Myocyte (in vitro differentiated cells): ENCODE measurements around the gene MSS51. TPM values are rescaled to one million over a fixed set of nuclear protein-coding genes. Genes with fewer than 3 reads are reported as not detected.
"Not testable (repeated sequence)": the region's sequence is repeated elsewhere in the genome, so short reads cannot be mapped to it uniquely, and the experiment has no call there.

ENCODE experiments used
- DNase-seq: peaks from one replicate; pipeline ENCODE4 v3.0.0-alpha.2; 2012; ENCODE audit warnings: low read depth
- total RNA-seq: library from RNA; depleted of rRNA; stranded (reverse); fragments of >200 nt; gene quantifications from 2 replicates; pipeline ENCODE4 v1.2.3, GENCODE V29; 2014

Gene MSS51
- total RNA-seq, 1 donor from 2014 or later = 6.6 TPM

DNA sequence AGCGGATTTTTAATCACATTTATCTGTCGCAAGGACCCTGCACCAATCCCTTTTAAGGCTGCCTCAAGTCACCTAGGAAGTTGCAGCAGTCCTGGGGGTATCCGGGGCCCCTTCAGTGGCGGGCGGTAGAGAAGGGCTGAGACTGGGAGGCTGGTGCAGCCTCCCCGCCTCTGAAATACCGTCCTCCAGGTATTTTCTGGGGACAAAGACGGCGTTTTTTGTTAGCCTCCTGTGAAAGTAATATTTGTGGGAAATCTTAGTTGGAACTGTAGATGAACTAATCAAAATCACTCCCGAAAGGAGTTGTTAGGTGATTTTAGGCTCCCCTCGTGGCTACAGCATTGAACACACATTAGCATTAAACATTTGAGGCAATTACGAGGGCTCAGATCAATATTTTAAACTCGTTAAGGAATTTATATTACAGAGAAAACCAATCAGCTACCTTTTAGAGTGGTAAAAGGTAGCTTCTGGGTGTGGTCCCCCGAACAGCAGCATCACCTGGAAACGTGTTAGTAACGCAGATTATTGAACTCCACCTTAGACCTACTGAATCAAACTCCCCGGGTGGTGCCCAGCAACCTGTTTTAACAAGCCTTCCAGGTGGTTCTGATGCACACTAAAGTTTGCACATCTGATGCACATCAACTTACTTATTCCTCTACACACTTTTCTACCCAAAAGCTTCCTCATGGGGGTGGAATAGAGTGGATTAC is 19.0 kb downstream of the MSS51 start:
- no peak for DNase-seq

DNA sequence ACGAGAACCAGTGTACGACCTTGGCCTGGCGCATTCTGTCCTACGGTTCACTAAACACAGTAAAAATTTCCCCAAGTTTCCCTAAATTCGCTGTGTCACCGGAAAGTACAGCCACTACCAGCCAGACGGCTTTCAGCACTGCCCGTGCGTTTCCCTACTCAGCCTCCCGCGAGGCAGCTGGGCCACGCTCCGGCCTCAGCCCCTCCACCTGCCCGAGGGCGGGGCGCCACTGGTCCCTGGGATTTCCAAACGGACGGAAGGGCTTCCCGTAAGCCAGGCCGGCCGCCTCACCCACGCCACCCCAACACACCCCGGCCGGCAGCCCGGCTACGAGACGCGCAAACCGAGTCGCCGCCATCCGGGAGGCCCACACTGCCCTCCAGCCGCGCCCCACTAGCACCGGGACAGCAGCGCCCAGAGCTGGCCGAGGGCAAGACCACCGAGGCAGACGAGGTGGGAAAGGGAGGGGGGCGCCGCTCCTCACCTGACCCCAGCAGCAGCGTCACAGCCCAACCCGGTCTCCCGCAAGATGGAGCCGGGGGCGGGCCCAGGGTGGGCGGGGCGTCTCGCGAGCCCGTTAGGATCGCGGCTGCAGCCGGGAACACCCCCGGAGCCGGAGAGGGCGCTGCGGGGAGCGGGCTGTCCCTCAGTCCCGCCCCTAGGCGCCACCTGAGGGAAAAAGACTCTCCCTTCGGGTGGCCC is 19.7 kb downstream of the MSS51 start, which contains the start of gene ANXA7:
Gene ANXA7, minus strand, starts transcription at position 531 of the 702 bp plus-strand sequence. CDS start 13,202 bp downstream, outside the sequence.
- DNase-seq = peak; percentile 90

DNA sequence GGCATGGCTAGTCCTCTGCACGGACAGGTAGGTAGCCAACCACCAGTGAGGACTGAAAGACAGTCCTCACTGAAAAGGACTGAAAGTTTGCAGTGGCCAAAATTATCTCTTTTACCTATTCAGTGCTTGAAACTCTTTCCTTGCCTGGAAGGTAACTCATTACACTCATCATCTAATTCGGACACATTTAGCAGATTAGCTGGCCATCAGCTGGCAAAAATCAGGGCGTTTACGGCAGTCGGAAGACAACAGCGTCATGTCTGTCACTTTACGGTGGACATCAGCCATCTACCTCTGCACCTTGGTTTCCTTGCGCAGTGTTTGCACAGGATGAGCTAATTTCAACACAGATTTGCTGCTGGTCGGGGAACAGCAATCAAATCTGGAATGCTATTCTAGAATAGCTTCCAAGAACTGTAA is 20.2 kb downstream of the MSS51 start:
- DNase-seq = peak; percentile 61

DNA sequence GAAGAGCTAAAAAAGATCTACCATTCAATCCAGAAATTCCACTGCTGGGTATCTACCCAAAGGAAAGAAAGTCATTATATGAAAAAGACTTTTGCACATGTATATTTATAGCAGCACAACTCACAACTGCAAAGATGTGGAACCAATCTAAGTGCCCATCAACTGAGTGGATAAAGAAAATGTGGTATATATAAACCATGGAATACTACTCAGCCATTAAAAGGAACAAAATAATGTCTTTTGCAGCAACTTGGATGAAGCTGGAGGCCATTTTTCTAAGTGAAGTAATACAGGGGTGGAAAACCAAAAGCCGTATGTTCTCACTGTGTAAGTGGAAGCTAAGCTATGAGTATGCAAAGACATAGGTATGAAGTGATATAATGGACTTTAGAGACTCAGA is 22.5 kb downstream of the MSS51 start:
- no peak for DNase-seq

DNA sequence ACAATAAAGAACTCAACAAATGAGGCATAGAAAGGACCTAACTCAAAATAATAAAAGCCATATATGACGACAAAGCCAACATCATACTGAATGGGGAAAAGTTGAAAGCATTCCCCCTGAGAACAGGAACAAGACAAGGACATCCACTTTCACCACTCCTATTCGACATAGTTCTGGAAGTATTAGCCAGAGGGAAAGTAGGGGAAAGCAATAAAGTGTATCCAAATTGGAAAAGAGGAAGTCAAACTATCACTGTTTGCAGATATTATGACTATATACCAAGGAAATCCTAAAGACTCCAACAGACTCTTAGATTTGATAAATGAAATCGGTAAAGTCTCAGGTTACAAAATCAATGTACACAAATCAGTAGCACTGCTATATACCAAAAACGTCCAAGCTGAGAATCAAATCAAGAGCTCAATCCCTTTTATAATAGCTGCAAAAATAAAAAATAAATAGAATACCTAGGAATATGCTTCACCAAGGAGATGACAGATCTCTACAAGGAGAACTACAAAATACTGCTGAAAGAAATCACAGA is 24.3 kb downstream of the MSS51 start:
- no peak for DNase-seq

DNA sequence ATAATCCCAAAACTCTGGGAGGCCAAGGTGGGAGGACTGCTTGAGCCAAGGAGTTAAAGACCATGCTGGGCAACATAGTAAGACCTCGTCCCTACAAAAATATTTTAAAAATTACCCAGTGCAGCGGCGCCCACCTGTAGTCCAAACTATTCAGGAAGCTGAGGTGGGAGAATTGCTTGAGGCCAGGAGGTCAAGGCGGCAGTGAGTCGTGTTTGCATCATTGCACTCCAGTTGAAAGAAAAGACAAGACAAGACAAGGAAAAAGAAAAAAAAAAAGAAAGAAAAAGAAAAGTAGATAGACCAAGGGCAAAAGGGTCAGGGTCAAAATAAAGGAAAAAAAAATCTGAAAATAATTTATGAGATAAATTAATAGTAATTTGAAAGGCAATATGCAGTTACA is 25.3 kb downstream of the MSS51 start:
- DNase-seq = no peak

DNA sequence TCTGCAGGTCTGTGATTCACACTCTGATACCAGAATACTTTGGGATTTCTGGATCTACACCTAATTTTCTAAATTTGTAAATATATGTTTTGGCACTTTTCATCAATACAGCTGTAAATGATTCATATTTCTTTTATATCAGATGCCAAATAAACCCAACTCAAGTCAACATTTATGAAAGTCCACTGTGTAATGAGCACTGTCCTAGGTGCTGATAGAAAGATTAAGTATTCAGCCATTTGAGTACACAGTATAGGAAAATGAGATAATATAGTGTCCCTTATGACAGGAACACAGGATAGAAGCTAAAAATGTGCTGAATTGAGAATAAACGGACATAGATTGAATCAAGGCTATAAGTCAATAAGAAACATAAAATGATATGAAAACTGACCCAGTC is 25.9 kb downstream of the MSS51 start:
- no peak for DNase-seq

DNA sequence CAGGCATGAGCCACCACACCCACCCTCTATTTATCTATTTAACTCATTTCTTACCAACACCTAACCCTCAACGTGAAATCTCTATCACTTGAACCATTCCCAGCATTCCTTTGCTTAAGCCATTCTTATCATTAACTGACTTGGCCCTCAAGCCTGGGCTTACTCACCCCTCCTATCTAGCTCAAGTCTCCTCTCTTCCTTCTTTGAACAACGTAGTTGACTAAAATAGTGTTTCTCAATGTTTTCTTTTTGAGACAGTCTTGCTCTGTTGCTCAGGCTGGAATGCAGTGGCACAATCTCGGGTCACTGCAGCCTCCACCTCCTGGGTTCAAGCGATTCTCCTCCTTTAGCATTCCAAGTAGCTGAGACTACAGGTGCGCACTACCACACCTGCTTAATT is 26.5 kb downstream of the MSS51 start:
- DNase-seq = no peak

DNA sequence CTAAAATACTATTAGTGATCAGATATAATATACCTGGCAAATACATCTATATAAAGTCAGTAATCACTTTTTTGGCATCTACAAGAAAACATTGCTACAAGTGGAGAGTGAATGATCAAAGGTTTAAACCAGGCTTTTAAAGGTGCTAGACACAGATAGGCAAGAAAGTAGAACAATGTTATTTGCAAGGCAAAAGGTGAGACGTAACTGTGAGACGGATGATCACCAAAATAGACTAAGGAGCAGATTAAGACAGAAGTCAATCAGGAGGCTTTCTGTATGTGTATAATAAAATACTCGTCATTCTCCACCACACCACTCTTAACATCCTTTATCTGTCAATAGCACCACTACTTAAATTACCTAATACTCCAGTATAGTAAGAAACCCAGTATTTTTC is 27.8 kb downstream of the MSS51 start:
- DNase-seq = no peak

DNA sequence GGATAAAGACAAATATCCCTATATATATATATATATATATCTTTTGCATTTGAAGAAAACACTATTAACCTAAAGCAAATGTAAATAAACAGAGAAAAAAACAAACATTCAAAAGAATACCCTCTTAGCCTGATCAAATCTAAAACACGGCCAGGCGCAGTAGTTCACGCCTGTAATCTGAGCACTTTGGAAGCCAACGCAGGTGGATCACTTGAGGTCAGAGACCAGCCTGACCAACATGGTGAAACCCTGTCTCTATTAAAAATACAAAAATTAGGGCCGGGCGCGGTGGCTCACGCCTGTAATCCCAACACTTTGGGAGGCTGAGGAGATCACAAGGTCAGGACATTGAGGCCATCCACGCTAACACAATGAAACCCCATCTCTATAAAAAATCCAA is 28.7 kb downstream of the MSS51 start:
- DNase-seq = no peak

DNA sequence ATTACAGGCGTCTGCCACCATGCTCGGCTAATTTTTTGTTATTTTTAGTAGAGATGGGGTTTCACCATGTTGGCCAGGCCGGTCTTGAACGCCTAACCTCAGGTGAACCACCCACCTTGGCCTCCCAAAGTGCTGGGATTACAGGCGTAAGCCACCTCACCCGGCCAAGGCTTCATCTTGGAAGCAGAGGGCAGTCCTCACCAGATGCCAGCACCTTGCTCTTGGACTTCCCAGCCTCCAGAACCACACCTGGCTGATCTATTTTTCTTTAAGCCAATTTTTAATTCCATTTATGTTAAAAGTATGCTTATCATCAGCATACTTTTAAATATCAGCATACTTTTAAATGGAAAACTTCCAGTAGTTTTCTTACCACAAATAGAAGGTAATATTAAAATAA is 31.7 kb downstream of the MSS51 start:
- no peak for DNase-seq

DNA sequence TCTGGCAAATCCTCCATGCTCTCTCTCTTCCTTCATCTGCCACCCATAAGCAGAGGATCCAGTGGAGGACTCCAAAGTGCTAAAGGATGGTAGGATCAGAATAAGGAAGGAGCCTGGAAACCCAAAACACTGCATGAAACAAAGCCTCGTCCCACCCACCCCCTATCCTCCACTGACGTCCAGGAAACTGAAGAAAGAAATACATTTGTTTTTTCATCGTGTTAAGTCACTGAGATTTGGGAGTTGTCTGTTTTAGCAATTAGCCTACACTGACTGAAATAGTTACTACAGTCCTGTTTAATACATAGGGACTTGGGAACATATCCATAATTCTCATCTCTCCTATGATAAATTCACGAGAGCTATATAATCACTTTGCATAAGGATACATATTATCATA is 34.3 kb downstream of the MSS51 start:
- DNase-seq = no peak

DNA sequence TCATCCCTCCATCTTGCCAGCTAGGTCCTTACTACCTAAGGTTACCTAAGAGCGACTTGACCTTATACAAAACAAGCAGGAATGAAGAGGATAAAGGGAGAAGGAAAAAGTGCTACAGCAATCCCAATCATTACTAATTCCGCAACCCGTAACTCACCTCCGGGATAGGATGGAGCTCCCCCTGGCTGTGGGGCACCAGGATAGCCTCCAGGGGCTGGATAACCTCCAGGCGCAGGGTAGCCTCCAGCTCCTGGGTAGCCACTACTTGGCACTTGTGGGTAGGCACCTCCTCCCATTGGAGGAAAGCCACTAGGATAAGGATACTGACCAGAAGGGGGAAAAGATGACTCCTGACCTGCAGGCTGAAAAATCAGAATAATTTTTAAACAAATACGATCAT is 35.3 kb downstream of the MSS51 start:
- DNase-seq = no peak

DNA sequence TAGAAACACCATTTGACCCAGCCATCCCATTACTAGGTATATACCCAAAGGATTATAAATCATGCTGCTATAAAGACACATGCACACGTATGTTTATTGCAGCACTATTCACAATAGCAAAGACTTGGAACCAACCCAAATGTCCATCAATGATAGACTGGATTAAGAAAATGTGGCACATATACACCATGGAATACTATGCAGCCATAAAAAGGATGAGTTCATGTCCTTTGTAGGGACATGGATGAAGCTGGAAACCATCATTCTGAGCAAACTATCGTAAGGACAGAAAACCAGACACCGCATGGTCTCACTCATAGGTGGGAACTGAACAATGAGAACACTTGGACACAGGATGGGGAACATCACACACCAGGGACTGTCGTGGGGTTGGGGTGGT is 39.0 kb downstream of the MSS51 start:
- DNase-seq = not testable (repeated sequence)

DNA sequence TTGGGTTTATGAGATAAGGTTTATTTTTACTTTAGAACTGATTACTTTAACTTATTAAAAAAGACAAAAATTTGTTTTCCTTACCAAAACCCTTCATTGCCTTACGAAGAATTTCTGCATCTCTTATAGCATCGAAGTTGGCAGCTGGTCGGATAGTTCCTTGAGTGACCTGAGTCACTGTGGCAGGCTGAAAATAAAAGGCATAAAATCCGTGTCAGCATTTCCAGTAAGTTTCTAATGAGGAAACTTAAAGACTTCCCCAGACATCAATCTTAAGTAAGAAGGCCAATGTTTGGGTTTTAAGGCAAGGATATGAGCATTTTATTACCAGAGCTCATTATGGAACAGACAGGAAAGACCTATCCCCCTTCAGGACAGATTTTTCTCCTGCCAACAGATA is 45.1 kb downstream of the MSS51 start:
- no peak for DNase-seq

DNA sequence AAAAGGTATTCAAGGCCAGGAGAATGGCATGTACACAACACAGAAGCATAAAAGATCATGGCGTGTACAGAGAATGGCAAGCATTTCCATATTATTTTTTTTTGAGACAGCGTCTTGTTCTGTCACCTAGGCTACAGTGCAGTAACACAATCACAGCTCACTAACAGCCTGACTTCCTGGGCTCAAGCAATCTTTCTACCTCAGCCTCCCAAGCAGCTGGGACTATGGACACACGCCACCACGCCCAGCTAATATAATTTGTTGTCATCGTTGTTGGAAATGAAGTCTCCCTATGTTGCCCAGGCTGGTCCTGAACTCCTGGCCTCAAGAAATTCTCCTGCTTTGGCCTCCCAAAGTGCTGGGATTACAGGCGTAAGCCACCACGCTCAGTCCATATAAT is 46.8 kb downstream of the MSS51 start:
- DNase-seq = no peak

DNA sequence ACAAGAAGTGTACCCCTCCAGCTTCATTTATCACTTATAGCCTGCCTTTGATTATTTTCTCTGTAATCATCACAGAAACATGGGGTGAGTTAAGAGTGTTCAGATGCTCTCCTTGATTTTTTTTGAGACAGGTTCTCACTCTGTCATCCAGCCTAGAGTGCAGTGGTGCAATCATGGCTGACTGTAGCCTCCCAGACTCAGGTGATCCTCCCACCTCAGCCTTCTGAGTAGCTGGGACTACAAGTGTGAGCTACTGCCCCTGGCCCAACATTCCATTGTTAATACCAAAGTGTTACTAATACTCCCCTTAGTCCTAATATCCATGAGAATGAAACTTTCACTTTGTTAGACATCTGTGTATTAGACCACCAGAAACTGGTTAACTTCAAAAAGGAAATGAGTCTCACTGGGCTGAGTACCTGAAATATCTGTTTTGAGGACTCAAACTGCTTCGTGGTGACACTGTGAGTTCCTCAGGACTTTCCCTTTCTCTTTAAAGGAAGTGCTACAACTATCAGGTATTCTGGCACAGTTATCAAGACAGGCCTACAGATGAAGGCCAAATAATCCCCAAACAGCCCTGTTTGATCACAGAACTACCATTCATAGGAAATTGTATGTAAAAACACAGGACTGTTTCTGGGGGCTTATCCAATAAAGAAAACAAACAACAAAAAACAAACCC is 54.2 kb downstream of the MSS51 start:
- no peak for DNase-seq

DNA sequence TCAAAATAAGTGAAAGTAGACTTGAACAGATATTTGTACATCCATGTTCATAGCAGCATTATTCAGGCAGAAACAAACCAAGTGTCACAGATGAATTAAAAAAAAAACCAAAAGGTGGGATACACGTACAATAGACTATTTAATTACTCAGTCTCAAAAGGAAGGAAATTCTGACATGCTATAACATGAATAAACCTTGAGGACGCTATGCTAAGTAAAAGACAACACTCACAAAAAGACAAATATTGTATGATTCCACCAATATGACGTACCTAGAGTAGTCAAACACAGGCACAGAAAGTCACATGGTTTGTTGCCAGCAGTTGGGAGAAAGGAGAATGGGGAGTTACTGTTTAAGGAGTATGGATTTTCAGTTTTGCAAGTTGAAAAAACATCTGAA is 56.7 kb downstream of the MSS51 start:
- no peak for DNase-seq
